HepG2 (cell line): ENCODE data around the gene PPIL3. TPM values are rescaled to one million over a fixed set of nuclear protein-coding genes. Genes with fewer than 3 reads are reported as not detected.

Experiments
- ATAC-seq: fragments of 200-7000 bp; cut with Tn5 transposase; 3 replicates; pipeline ENCODE4 v1.9.1; 2020; ENCODE audit warnings: mild to moderate bottlenecking, moderate library complexity
- Bru-seq: library from RNA; stranded (reverse); fragments of 400-500 nt; gene quantifications from one replicate; lab custom pipeline; 2021; lab: Mats Ljungman, UMichigan
- BruChase-seq, 2 experiments: library from RNA; stranded (reverse); fragments of 400-500 nt; gene quantifications; one replicate each; lab custom pipeline; 2021; lab: Mats Ljungman, UMichigan
- BruUV-seq: library from RNA; stranded (reverse); fragments of 400-500 nt; replicated peaks from 2 replicates; lab custom pipeline; 2021; lab: Mats Ljungman, UMichigan
- CTCF ChIA-PET: fragments of 300-600 bp; formaldehyde crosslinking; extraction: SDS; loops from one replicate; lab custom pipeline; 2021; ENCODE audit warnings: low total read pairs, inconsistent platforms, low intra/inter-chr PET ratio; lab: Yijun Ruan, JAX
- POLR2A ChIA-PET: fragments of 350-600 bp; sonication (Branson Sonifier 250); formaldehyde crosslinking; loops from one replicate; lab custom pipeline; 2020; ENCODE audit warnings: antibody characterized with exemption, inconsistent platforms; lab: Yijun Ruan, JAX
- DNase-seq: peaks from one replicate; pipeline ENCODE4 v3.0.0-alpha.2; 2015; ENCODE audit warnings: low spot score
- FAIRE-seq: peaks from 3 replicates; lab custom pipeline; 2011; peaks lifted over from hg19 to GRCh38; lab: Jason Lieb, UNC
- H2AFZ ChIP-seq: one replicate; pipeline ENCODE4 v1.6.1; 2011; ENCODE audit warnings: low read length, inconsistent platforms
- H3K27ac ChIP-seq: fragments of 300-600 bp; 3 replicates; pipeline ENCODE4 v1.8.0; 2011; ENCODE audit warnings: mixed run types, mild to moderate bottlenecking, mixed read lengths, low read length, inconsistent platforms; ENCODE audit not compliant: insufficient read depth; ENCODE audit errors: extremely low read length
- H3K27me3 ChIP-seq, 2 experiments: fragments of 200-600 bp in 1 of 2; 2 replicates in 1 of 2; 3 replicates in 1 of 2; pipeline versions ENCODE4 v1.6.0 to v1.8.0; 2011; ENCODE audit warnings: low read length in 2 of 2, mild to moderate bottlenecking in 2 of 2, moderate library complexity in 2 of 2, inconsistent platforms in 1 of 2; ENCODE audit not compliant: insufficient read depth in 2 of 2, control insufficient read depth in 1 of 2
- H3K36me3 ChIP-seq, 2 experiments: fragments of 200-600 bp in 1 of 2; replicated peaks in 1 of 2; 2 replicates in 1 of 2; 3 replicates in 1 of 2; pipeline versions ENCODE4 v1.5.1 to v1.8.0; 2011; ENCODE audit warnings: low read length in 2 of 2, inconsistent platforms in 1 of 2; ENCODE audit not compliant: insufficient read depth in 2 of 2, control insufficient read depth in 1 of 2
- H3K4me1 ChIP-seq: 2 replicates; pipeline ENCODE4 v1.5.1; 2012; ENCODE audit warnings: low read length, inconsistent platforms; ENCODE audit not compliant: insufficient read depth
- H3K4me2 ChIP-seq: 2 replicates; pipeline ENCODE4 v1.6.0; 2011; ENCODE audit warnings: low read depth, low read length, inconsistent platforms
- H3K4me3 ChIP-seq, 3 experiments: fragments of 200-600 bp in 1 of 3; sonication (generic), shearing (Covaris generic) in 1 of 3; replicated peaks in 1 of 3; 2 replicates each; pipeline ENCODE4 v1.5.1; 2011 to 2016; ENCODE audit warnings: low read length in 3 of 3, inconsistent platforms in 2 of 3, low read depth in 2 of 3, mild to moderate bottlenecking in 2 of 3, control low read depth in 1 of 3, mixed read lengths in 1 of 3; ENCODE audit not compliant: insufficient read depth in 1 of 3
- H3K79me2 ChIP-seq: one replicate; pipeline ENCODE4 v1.6.1; 2011; ENCODE audit warnings: low read length, inconsistent platforms; ENCODE audit not compliant: insufficient read depth
- H3K9ac ChIP-seq: 2 replicates; pipeline ENCODE4 v1.6.0; 2011; ENCODE audit warnings: mild to moderate bottlenecking, low read depth, low read length, inconsistent platforms; ENCODE audit not compliant: insufficient read depth
- H3K9me3 ChIP-seq: 2 replicates; pipeline ENCODE4 v1.5.1; 2012; ENCODE audit warnings: mild to moderate bottlenecking, low read length
- H4K20me1 ChIP-seq: 2 replicates; pipeline ENCODE4 v1.6.0; 2011; ENCODE audit warnings: inconsistent platforms, mild to moderate bottlenecking, low read length, moderate library complexity; ENCODE audit not compliant: insufficient read depth
- MATR3 ChIP-seq: sonication (generic); formaldehyde crosslinking; IDR thresholded peaks from 2 replicates; pipeline ENCODE4 v1.4.0; 2020; ENCODE audit warnings: missing genetic modification reagents
- MAZ ChIP-seq, 2 experiments: sonication (generic) in 1 of 2; formaldehyde crosslinking in 1 of 2; IDR thresholded peaks; 2 replicates each; pipeline versions ENCODE4 v1.5.0 to v1.6.1; 2012 to 2020; ENCODE audit warnings: low read depth in 2 of 2, mild to moderate bottlenecking in 2 of 2, borderline replicate concordance in 1 of 2, improper control_type of control experiment in 1 of 2, low read length in 1 of 2, missing genetic modification reagents in 1 of 2, moderate library complexity in 1 of 2
- MYC ChIP-seq: sonication (generic); formaldehyde crosslinking; IDR thresholded peaks from 2 replicates; pipeline ENCODE4 v1.9.0; 2021; ENCODE audit warnings: missing genetic modification reagents, borderline replicate concordance
- POLR2A ChIP-seq, 2 experiments: IDR thresholded peaks; 2 replicates each; pipeline ENCODE4 v1.6.1; 2011; ENCODE audit warnings: low read depth in 2 of 2, low read length in 2 of 2, mild to moderate bottlenecking in 1 of 2, moderate library complexity in 1 of 2; ENCODE audit not compliant: insufficient read depth in 1 of 2
- PREB ChIP-seq: sonication (generic); formaldehyde crosslinking; IDR thresholded peaks from 2 replicates; pipeline ENCODE4 v1.4.0; 2020; ENCODE audit warnings: missing genetic modification reagents
- RBM22 ChIP-seq: fragments of 200-400 bp; formaldehyde crosslinking; optimal IDR thresholded peaks from 2 replicates; pipeline ENCODE3; 2017; ENCODE audit warnings: mild to moderate bottlenecking, low read length, moderate library complexity
- RXRA ChIP-seq: sonication (generic); formaldehyde crosslinking; IDR thresholded peaks from 2 replicates; pipeline ENCODE4 v1.5.1; 2020; ENCODE audit warnings: missing genetic modification reagents
- WIZ ChIP-seq: sonication (generic); formaldehyde crosslinking; IDR thresholded peaks from 2 replicates; pipeline ENCODE4 v1.5.1; 2020; ENCODE audit warnings: mild to moderate bottlenecking, missing genetic modification reagents
- ZC3H13 ChIP-seq: sonication (generic); formaldehyde crosslinking; IDR thresholded peaks from 2 replicates; pipeline ENCODE4 v1.8.1; 2023; ENCODE audit warnings: mild to moderate bottlenecking, missing genetic modification reagents, moderate library complexity
- ZNF180 ChIP-seq: sonication (generic); formaldehyde crosslinking; IDR thresholded peaks from 2 replicates; pipeline ENCODE4 v1.4.0; 2020; ENCODE audit warnings: low read depth, missing genetic modification reagents, borderline replicate concordance
- ZNF263 ChIP-seq: sonication (generic); formaldehyde crosslinking; IDR thresholded peaks from 2 replicates; pipeline ENCODE4 v1.4.0; 2020; ENCODE audit warnings: missing genetic modification reagents
- ZNF557 ChIP-seq: sonication (generic); formaldehyde crosslinking; IDR thresholded peaks from 2 replicates; pipeline ENCODE4 v1.4.0; 2020; ENCODE audit warnings: missing genetic modification reagents
- ZNF792 ChIP-seq: IDR thresholded peaks from 2 replicates; pipeline ENCODE4 v1.6.1; 2016
- WGBS: methylation state at CpG from one replicate; pipeline ENCODE4 v1.1.6; 2017; ENCODE audit warnings: low lambda C conversion rate; 5-methylcytosine and 5-hydroxymethylcytosine counted together
- in situ Hi-C: cut with HindIII; loops from 2 replicates; pipeline ENCODE4 v1.10.0; 2017; ENCODE audit warnings: low pct_unique_long_range_greater_than_20kb; ENCODE audit not compliant: extremely low pct_ligation_motif_present
- intact Hi-C: fragments of 100-400 bp; cut with micrococcal nuclease; formaldehyde crosslinking; loops from one replicate; pipeline ENCODE4 v1.10.0; 2022; ENCODE audit not compliant: unreplicated experiment
- long read RNA-seq, 2 experiments: library from RNA in 1 of 2; library from polyadenylated mRNA in 1 of 2; stranded (forward) in 1 of 2; unstranded in 1 of 2; transcript quantifications; one replicate each; pipeline ENCODE4 v2.0.0, GENCODE V29; 2019 to 2022
- polyA minus RNA-seq, 3 experiments: library from RNA; depleted of rRNA, polyadenylated mRNA; stranded (reverse); fragments of >200 nt; gene quantifications; 2 replicates each; pipeline ENCODE4 v1.2.3, GENCODE V29; 2011; ENCODE audit warnings: low replicate concordance in 1 of 3
- polyA plus RNA-seq, 8 experiments: library from polyadenylated mRNA; depleted of rRNA in 3 of 8; stranded (reverse) in 7 of 8; unstranded in 1 of 8; fragments of >200 nt; fragmentation: Illumina TruSeq in 4 of 8; extraction: Trizol in 4 of 8; gene quantifications; 2 replicates each; pipeline versions ENCODE4 v1.2.1 to v1.2.3, GENCODE V29; 2011 to 2016; ENCODE audit warnings: low read depth in 4 of 8, missing spikeins in 1 of 8, mixed read lengths in 1 of 8; ENCODE audit not compliant: insufficient read depth in 1 of 8
- total RNA-seq, 5 experiments: library from RNA; depleted of rRNA; stranded (reverse); fragments of >200 nt; fragmentation: Illumina TruSeq; extraction: Trizol; gene quantifications; 2 replicates each; pipeline ENCODE4 v1.2.3, GENCODE V29; 2016; ENCODE audit warnings: low read depth in 1 of 5
- TF ChIP-seq, protein P1 (sequence below): conservative IDR thresholded peaks from 2 replicates; pipeline ENCODE4 v1.6.1; 2018; ENCODE audit warnings: missing genetic modification reagents

PPIL3 gene
- total RNA-seq (2016; rRNA removed; fragmentation: Illumina TruSeq; extraction: Trizol), result 98.7 and 126 TPM in 2 replicates
- 48.4 and 52.9 TPM in 2 replicates for total RNA-seq (2016; cell fraction: cytosol; rRNA removed; fragmentation: Illumina TruSeq; extraction: Trizol; ENCODE audit: low read depth)
- 84.1 and 125 TPM in 2 replicates for total RNA-seq (2016; cell fraction: insoluble cytoplasmic fraction; rRNA removed; fragmentation: Illumina TruSeq; extraction: Trizol)
- total RNA-seq (2016; cell fraction: membrane; rRNA removed; fragmentation: Illumina TruSeq; extraction: Trizol), result 78.2 and 94.7 TPM in 2 replicates
- 47.6 and 50.4 TPM in 2 replicates for total RNA-seq (2016; cell fraction: nucleus; rRNA removed; fragmentation: Illumina TruSeq; extraction: Trizol)
- polyA plus RNA-seq (2011; rRNA removed), result 81.8 and 107 TPM in 2 replicates
- 53.4 and 68.3 TPM in 2 replicates for polyA plus RNA-seq (2011; cell fraction: cytosol; rRNA removed)
- polyA plus RNA-seq (2011; cell fraction: nucleus; rRNA removed), result 46.2 and 54.3 TPM in 2 replicates
- 102 and 132 TPM in 2 replicates for polyA plus RNA-seq (2012)
- polyA plus RNA-seq (2016; cell fraction: cytosol; fragmentation: Illumina TruSeq; extraction: Trizol; ENCODE audit: low read depth), result 46.7 and 53.3 TPM in 2 replicates
- polyA plus RNA-seq (2016; cell fraction: insoluble cytoplasmic fraction; fragmentation: Illumina TruSeq; extraction: Trizol; ENCODE audit: low read depth), result 143 and 147 TPM in 2 replicates
- 79.9 and 84.5 TPM in 2 replicates for polyA plus RNA-seq (2016; cell fraction: membrane; fragmentation: Illumina TruSeq; extraction: Trizol; ENCODE audit: low read depth)
- polyA plus RNA-seq (2016; cell fraction: nucleus; fragmentation: Illumina TruSeq; extraction: Trizol; ENCODE audit: insufficient read depth, low read depth), result 90.6 and 109 TPM in 2 replicates
- 13.9 and 16.0 TPM in 2 replicates for polyA minus RNA-seq (2011; rRNA and poly(A)+ RNA removed; ENCODE audit: low replicate concordance)
- polyA minus RNA-seq (2011; cell fraction: cytosol; rRNA and poly(A)+ RNA removed), result 25.3 and 29.8 TPM in 2 replicates
- 35.9 and 56.9 TPM in 2 replicates for polyA minus RNA-seq (2011; cell fraction: nucleus; rRNA and poly(A)+ RNA removed)
- percentile 75 among the genes with signal in this experiment for Bru-seq, nascent RNA
- BruChase-seq, experiment 1, labeled RNA remaining after a 6-hour chase, result percentile 72 among the genes with signal in this experiment
- BruChase-seq, experiment 2, labeled RNA remaining after a 2-hour chase, result percentile 69 among the genes with signal in this experiment
- long read RNA-seq, experiment 1, transcript PPIL3-202 (7 exons, 1,194 nt), result major isoform, 10 of 43 reads
- long read RNA-seq, experiment 1, partial matches to known transcripts, result 1 of 43 reads
- long read RNA-seq, experiment 1, other reads (novel, unspliced or antisense), result 23 of 43 reads
- long read RNA-seq, experiment 2, transcript PPIL3-202 (7 exons, 1,194 nt), result major isoform, 20 of 61 reads
- long read RNA-seq, experiment 2, partial matches to known transcripts, result 8 of 61 reads
- long read RNA-seq, experiment 2, other reads (novel, unspliced or antisense), result 25 of 61 reads

DNA sequence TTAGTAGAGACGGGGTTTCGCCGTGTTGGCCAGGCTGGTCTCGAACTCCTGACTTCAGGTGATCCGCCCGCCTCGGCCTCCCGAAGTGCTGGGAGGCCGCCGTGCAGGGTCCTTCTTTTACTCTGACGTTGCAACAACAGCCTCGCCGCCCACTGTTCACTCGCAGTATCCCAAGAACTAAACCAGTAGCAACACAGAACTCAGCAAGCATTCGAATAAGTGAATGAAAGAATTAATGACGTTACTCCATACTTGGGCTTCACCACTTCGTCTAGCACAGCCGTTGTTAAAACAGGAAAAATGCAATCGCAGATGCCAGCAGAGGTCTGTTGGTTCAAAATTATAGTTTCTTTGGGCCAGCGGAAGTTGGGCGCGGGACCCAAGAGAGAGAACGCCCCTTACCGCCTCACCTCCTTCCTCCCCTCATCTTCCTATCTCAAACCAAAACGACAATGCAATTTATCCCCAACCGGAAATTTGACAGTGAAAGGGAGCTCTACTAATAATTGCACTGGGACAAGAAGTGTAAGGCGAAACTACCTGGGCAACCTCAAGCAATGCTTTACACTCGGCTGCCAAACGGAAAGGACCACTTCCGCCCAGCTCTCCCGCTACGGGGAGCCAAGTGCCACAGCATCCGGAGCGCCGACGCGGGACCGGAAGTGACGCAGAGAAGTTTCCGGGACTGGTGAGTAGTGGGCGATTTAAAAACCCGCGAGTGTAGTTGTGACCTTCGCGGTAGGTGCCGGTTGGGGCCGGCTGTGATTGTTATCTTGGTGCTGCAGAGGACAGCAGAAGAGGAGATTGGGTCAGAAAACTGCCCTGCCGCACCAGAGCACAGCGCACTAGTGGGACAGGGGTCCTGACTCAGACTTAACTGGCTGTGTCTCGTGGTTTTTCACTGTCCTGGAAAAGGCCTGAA is at the start of gene PPIL3, which contains the start of gene NIF3L1:
TSS of gene PPIL3 (minus strand) at position 374 of the 922 bp plus-strand sequence. CDS start 1,462 bp downstream, outside the sequence.
TSS of gene NIF3L1 (plus strand) at position 668 of the 922 bp plus-strand sequence. CDS start 2,573 bp downstream, outside the sequence.
- Histone ChIP-seq H3K4me3 (peak within 1 kb of the TSS; percentile 79 to 92 (median 90)), H3K4me1 (peaks cover 34% of the 10 kb centered on the region), H3K9ac (peak within 1 kb of the TSS; percentile 97), H2AFZ (peak within 1 kb of the TSS; percentile 87), H3K4me2 (peak within 1 kb of the TSS; percentile 86), H3K79me2 (peaks cover 39% of the 10 kb centered on the region), H3K27me3 (no peaks in the 10 kb centered on the region; a peak in 2 of 5 replicates), H4K20me1 (no peaks in the 10 kb centered on the region), H3K9me3 (no peaks in the 10 kb centered on the region), H3K36me3 (peaks cover 4 to 17% of the 10 kb centered on the region in 2 experiments; a peak in 4 of 5 replicates), H3K27ac (peak within 1 kb of the TSS; percentile 97)
- TSS peak; percentile 76 for BruUV-seq
- in situ Hi-C loops, result no loop called here
- under 1% methylated on average over 47 of the region's 50 CpGs for WGBS
- DNase-seq (peak; percentile 99), ATAC-seq (peak; percentile 90), FAIRE-seq (peak; percentile 86)
- CTCF ChIA-PET, result no interaction called here
- POLR2A ChIA-PET, result interaction anchor here (0.7 to 2.1 kb wide), 43 partner anchors 9 to 583 kb away, joined by 3 to 80 read pairs (median 5); partner anchors contain the start of genes AOX1, BZW1, CASP10 and CFLAR
- intact Hi-C loops, result loop anchor here (1.0 to 10.0 kb wide), 5 partner anchors 25 to 228 kb away; partner anchors contain the start of genes BZW1, CFLAR and CLK1
- peak; percentile 93 for TF ChIP-seq ZNF792
- TF ChIP-seq ZNF180, result no peak; the same call in 1 of the 2 replicates
- TF ChIP-seq PREB, result no peak
- peak; percentile 69 to 95 for TF ChIP-seq POLR2A (IDR thresholded peaks at IDR 0.05; ENCODE audit: insufficient read depth in 1 of 2, low read depth in 2 of 2, low read length in 2 of 2)
- 0 out of 2 replicates have a peak, but pooled peaks have one; percentile 17 for TF ChIP-seq ZC3H13 (CRISPR knock-in tag)
- TF ChIP-seq, protein P1, sequence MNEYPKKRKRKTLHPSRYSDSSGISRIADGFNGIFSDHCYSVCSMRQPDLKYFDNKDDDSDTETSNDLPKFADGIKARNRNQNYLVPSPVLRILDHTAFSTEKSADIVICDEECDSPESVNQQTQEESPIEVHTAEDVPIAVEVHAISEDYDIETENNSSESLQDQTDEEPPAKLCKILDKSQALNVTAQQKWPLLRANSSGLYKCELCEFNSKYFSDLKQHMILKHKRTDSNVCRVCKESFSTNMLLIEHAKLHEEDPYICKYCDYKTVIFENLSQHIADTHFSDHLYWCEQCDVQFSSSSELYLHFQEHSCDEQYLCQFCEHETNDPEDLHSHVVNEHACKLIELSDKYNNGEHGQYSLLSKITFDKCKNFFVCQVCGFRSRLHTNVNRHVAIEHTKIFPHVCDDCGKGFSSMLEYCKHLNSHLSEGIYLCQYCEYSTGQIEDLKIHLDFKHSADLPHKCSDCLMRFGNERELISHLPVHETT (CRISPR knock-in tag), result peak; percentile 90
- peak; percentile 51; the same call in 1 of the 2 replicates for TF ChIP-seq ZNF557 (CRISPR knock-in tag)
- peak; percentile 69 for TF ChIP-seq ZNF263 (CRISPR knock-in tag)
- TF ChIP-seq RBM22, result no peak
- no peak; the same call in 1 of the 2 replicates for TF ChIP-seq WIZ (CRISPR knock-in tag)
- TF ChIP-seq RXRA (CRISPR knock-in tag), result peak; percentile 79
- peak; percentile 75; the same call in 1 of the 2 replicates for TF ChIP-seq MAZ (IDR thresholded peaks at IDR 0.05; ENCODE audit: borderline replicate concordance, low read depth, low read length)
- 0 out of 2 replicates have a peak, but pooled peaks have one; percentile 30 for TF ChIP-seq MAZ (CRISPR knock-in tag; IDR thresholded peaks at IDR 0.05; ENCODE audit: low read depth)
- peak; percentile 73 for TF ChIP-seq MYC (CRISPR knock-in tag)
- no peak for TF ChIP-seq MATR3 (CRISPR knock-in tag)
